Endothelial cell of umbilical vein (primary cell): ENCODE data around the gene NONO. TPM values are rescaled to one million over a fixed set of nuclear protein-coding genes. Genes with fewer than 3 reads are reported as not detected.

Source experiments
- polyA plus RNA-seq, 4 experiments: library from polyadenylated mRNA; depleted of rRNA in 3 of 4; stranded (reverse) in 3 of 4; unstranded in 1 of 4; fragments of >200 nt; gene quantifications; 2 replicates each; pipeline versions ENCODE4 v1.2.1 to v1.2.3, GENCODE V29; 2011 to 2012; ENCODE audit warnings: missing spikeins in 1 of 4
- total RNA-seq: library from RNA; stranded (reverse); gene quantifications from 2 replicates; pipeline ENCODE4 v1.2.3, GENCODE V29; 2021

Gene NONO
- total and polyA plus RNA-seq, 2 donors (not counting 3 experiments of a cell fraction or from before 2014, with no cell fraction given), result 249 to 466 TPM

Other genes with a start within 250 kb of the NONO start
- 85.5 and 90.6 TPM in 2 replicates for gene SNX12, start 215.3 kb upstream of the NONO start, total RNA-seq
- 79.8 and 85.4 TPM in 2 replicates for gene SNX12, start 215.3 kb upstream of the NONO start, polyA plus RNA-seq
- gene FOXO4, start 187.8 kb upstream of the NONO start, total RNA-seq, result 10.6 and 11.0 TPM in 2 replicates
- gene FOXO4, start 187.8 kb upstream of the NONO start, polyA plus RNA-seq, result 4.7 and 5.6 TPM in 2 replicates
- not detected in 2 replicates for gene CXorf65, start 176.9 kb upstream of the NONO start, total RNA-seq
- not detected in 2 replicates for gene CXorf65, start 176.9 kb upstream of the NONO start, polyA plus RNA-seq
- not detected in 2 replicates for gene IL2RG, start 172.1 kb upstream of the NONO start, total RNA-seq
- gene IL2RG, start 172.1 kb upstream of the NONO start, polyA plus RNA-seq, result 0.07 TPM in 1 of 2 replicates, not detected in the other
- 61.4 and 65.3 TPM in 2 replicates for gene MED12, start 165.0 kb upstream of the NONO start, total RNA-seq
- gene MED12, start 165.0 kb upstream of the NONO start, polyA plus RNA-seq, result 27.4 and 28.1 TPM in 2 replicates
- 0.40 and 0.85 TPM in 2 replicates for gene NLGN3, start 138.8 kb upstream of the NONO start, total RNA-seq
- 0.37 and 0.40 TPM in 2 replicates for gene NLGN3, start 138.8 kb upstream of the NONO start, polyA plus RNA-seq
- not detected in 2 replicates for gene GJB1, start 60.4 kb upstream of the NONO start, total RNA-seq
- not detected in 2 replicates for gene GJB1, start 60.4 kb upstream of the NONO start, polyA plus RNA-seq
- gene ZMYM3, start 29.5 kb upstream of the NONO start, total RNA-seq, result 32.9 and 33.1 TPM in 2 replicates
- 24.7 and 26.5 TPM in 2 replicates for gene ZMYM3, start 29.5 kb upstream of the NONO start, polyA plus RNA-seq
- gene ITGB1BP2, start 18.1 kb downstream of the NONO start, total RNA-seq, result 4.6 and 5.9 TPM in 2 replicates
- gene ITGB1BP2, start 18.1 kb downstream of the NONO start, polyA plus RNA-seq, result 1.2 and 1.8 TPM in 2 replicates
- gene TAF1, start 82.7 kb downstream of the NONO start, total RNA-seq, result 39.0 and 41.0 TPM in 2 replicates
- gene TAF1, start 82.7 kb downstream of the NONO start, polyA plus RNA-seq, result 7.0 and 8.2 TPM in 2 replicates
- 128 and 129 TPM in 2 replicates for gene OGT, start 249.5 kb downstream of the NONO start, total RNA-seq
- gene OGT, start 249.5 kb downstream of the NONO start, polyA plus RNA-seq, result 136 and 141 TPM in 2 replicates